HG03196 (cell line): Measurements from ENCODE around the gene TENM4.

Experiments used
- ATAC-seq: cut with Tn5 transposase; IDR thresholded peaks from one replicate; pipeline ENCODE4 v1.9.1; 2021; ENCODE audit not compliant: unreplicated experiment

The TENM4 gene

GRCh38 chr11:79040348-79040747 lies 400.5 kb downstream of the TENM4 start:
- ATAC-seq, result no peak

- no peak for ATAC-seq
Measured at GRCh38 chr11:79039122-79039521, 401.7 kb downstream of the TENM4 start.

- ATAC-seq, result no peak
Measured at GRCh38 chr11:79035881-79036280, 404.9 kb downstream of the TENM4 start.

GRCh38 chr11:79033833-79034232 lies 407.0 kb downstream of the TENM4 start:
- no peak for ATAC-seq

GRCh38 chr11:79030448-79030847 lies 410.4 kb downstream of the TENM4 start:
- ATAC-seq, result no peak

- ATAC-seq, result no peak
Measured at GRCh38 chr11:79028225-79028624, 412.6 kb downstream of the TENM4 start.

GRCh38 chr11:79026803-79027445 lies 413.9 kb downstream of the TENM4 start:
- ATAC-seq, result no peak

GRCh38 chr11:79025622-79026021 lies 415.2 kb downstream of the TENM4 start:
- ATAC-seq, result no peak

GRCh38 chr11:79025097-79025496 lies 415.7 kb downstream of the TENM4 start:
- ATAC-seq, result no peak

- ATAC-seq, result no peak
Measured at GRCh38 chr11:79022265-79022664, 418.6 kb downstream of the TENM4 start.

GRCh38 chr11:79021601-79022000 lies 419.2 kb downstream of the TENM4 start:
- ATAC-seq, result no peak

- no peak for ATAC-seq
Measured at GRCh38 chr11:79019975-79020374, 420.9 kb downstream of the TENM4 start.

- no peak for ATAC-seq
Measured at GRCh38 chr11:79019277-79019676, 421.6 kb downstream of the TENM4 start.

- ATAC-seq, result no peak
Measured at GRCh38 chr11:79018371-79018849, 422.4 kb downstream of the TENM4 start.

GRCh38 chr11:79017811-79018210 lies 423.0 kb downstream of the TENM4 start:
- ATAC-seq, result no peak

- ATAC-seq, result no peak
Measured at GRCh38 chr11:79013509-79013908, 427.3 kb downstream of the TENM4 start.

GRCh38 chr11:79011357-79011756 lies 429.5 kb downstream of the TENM4 start:
- no peak for ATAC-seq

GRCh38 chr11:79007771-79008402 lies 432.9 kb downstream of the TENM4 start:
- no peak for ATAC-seq

GRCh38 chr11:79006854-79007253 lies 434.0 kb downstream of the TENM4 start:
- ATAC-seq, result no peak

- no peak for ATAC-seq
Measured at GRCh38 chr11:78996007-78996406, 444.8 kb downstream of the TENM4 start.

- ATAC-seq, result no peak
Measured at GRCh38 chr11:78995171-78995570, 445.7 kb downstream of the TENM4 start.

- no peak for ATAC-seq
Measured at GRCh38 chr11:78993802-78994430, 446.9 kb downstream of the TENM4 start.
